Immature natural killer cell (primary cell): ENCODE measurements around the gene TTC16. TPM values are rescaled to one million over a fixed set of nuclear protein-coding genes. Genes with fewer than 3 reads are reported as not detected.

Experiments
- DNase-seq, 3 donors: peaks; one replicate each; pipeline ENCODE4 v3.0.0; 2022; ENCODE audit warnings: mixed read lengths in 1 of 3
- H3K27ac Mint-ChIP-seq, 6 donors: one replicate each; pipeline ENCODE4 v1.8.0; 2020; ENCODE audit warnings: mixed read lengths in 6 of 6, mild to moderate bottlenecking in 5 of 6, inconsistent platforms in 4 of 6, moderate library complexity in 3 of 6
- H3K27me3 Mint-ChIP-seq, 3 donors: one replicate each; pipeline ENCODE4 v1.8.0; 2020 to 2021; ENCODE audit warnings: low read depth in 3 of 3, mild to moderate bottlenecking in 3 of 3, mixed read lengths in 3 of 3, moderate library complexity in 3 of 3, inconsistent platforms in 1 of 3
- H3K36me3 Mint-ChIP-seq, 3 donors: one replicate each; pipeline ENCODE4 v1.8.0; 2020; ENCODE audit warnings: mixed read lengths in 3 of 3, inconsistent platforms in 2 of 3, mild to moderate bottlenecking in 2 of 3
- H3K4me1 Mint-ChIP-seq, 2 donors: one replicate each; pipeline ENCODE4 v1.8.0; 2020; ENCODE audit warnings: inconsistent platforms in 2 of 2, mild to moderate bottlenecking in 2 of 2, mixed read lengths in 2 of 2, moderate library complexity in 1 of 2
- H3K4me3 Mint-ChIP-seq, 5 donors: one replicate each; pipeline ENCODE4 v1.8.0; 2020; ENCODE audit warnings: mild to moderate bottlenecking in 5 of 5, mixed read lengths in 5 of 5, inconsistent platforms in 3 of 5, moderate library complexity in 3 of 5
- H3K9me3 Mint-ChIP-seq, 6 donors: one replicate each; pipeline ENCODE4 v1.8.0; 2020; ENCODE audit warnings: mild to moderate bottlenecking in 6 of 6, mixed read lengths in 6 of 6, inconsistent platforms in 4 of 6, moderate library complexity in 3 of 6
- polyA plus RNA-seq, 3 donors: library from polyadenylated mRNA; unstranded; fragments of 300-500 nt; fragmentation: Illumina TruSeq; gene quantifications; one replicate each; pipeline ENCODE4 v1.2.3, GENCODE V29; 2021

The TTC16 gene
- polyA plus RNA-seq, 3 donors from 2014 or later = 1.3 to 2.4 TPM; not detected in 1

GRCh38 chr9:127689329-127690000, 26.4 kb upstream of the TTC16 start:
- Mint-ChIP-seq H3K27me3 (peaks cover 0 to 2% (median 0%) of the 10 kb centered on the region in 3 donors), H3K4me3 (no peak overlapping the region), H3K4me1 (no peaks in the 10 kb centered on the region), H3K9me3 (no peaks in the 10 kb centered on the region), H3K27ac (no peak overlapping the region), H3K36me3 (peaks cover 0 to 10% (median 0%) of the 10 kb centered on the region in 3 donors)
- no peak for DNase-seq

- Mint-ChIP-seq H3K27me3 (no peaks in the 10 kb centered on the region), H3K4me3 (no peak overlapping the region), H3K27ac (no peak overlapping the region), H3K9me3 (no peaks in the 10 kb centered on the region), H3K4me1 (no peaks in the 10 kb centered on the region), H3K36me3 (peaks cover 0 to 10% (median 0%) of the 10 kb centered on the region in 3 donors)
- no peak for DNase-seq
These were observed 25.1 kb upstream of the TTC16 start for GRCh38 chr9:127690735-127691134.

- Mint-ChIP-seq H3K4me1 (no peaks in the 10 kb centered on the region), H3K4me3 (no peak overlapping the region), H3K27ac (no peak overlapping the region), H3K27me3 (no peaks in the 10 kb centered on the region), H3K9me3 (no peaks in the 10 kb centered on the region), H3K36me3 (peaks cover 0 to 10% (median 0%) of the 10 kb centered on the region in 3 donors)
- DNase-seq = no peak
These were observed 23.8 kb upstream of the TTC16 start for GRCh38 chr9:127692071-127692470.

GRCh38 chr9:127693143-127693542, 22.7 kb upstream of the TTC16 start:
- H3K27me3 Mint-ChIP-seq = no peaks in the 10 kb centered on the region
- H3K36me3 Mint-ChIP-seq = peaks cover 0 to 10% (median 0%) of the 10 kb centered on the region in 3 donors
- no peak for DNase-seq
- no peaks in the 10 kb centered on the region for H3K9me3 Mint-ChIP-seq
- H3K4me3 Mint-ChIP-seq = no peak overlapping the region
- H3K4me1 Mint-ChIP-seq = peaks cover 4 to 5% of the 10 kb centered on the region in 2 donors
- H3K27ac Mint-ChIP-seq = peak overlapping the region in 1 of 6 donors; percentile 40

- Mint-ChIP-seq H3K27ac (no peak overlapping the region), H3K36me3 (peaks cover 0 to 10% (median 0%) of the 10 kb centered on the region in 3 donors), H3K4me1 (peaks cover 5 to 7% of the 10 kb centered on the region in 2 donors)
These were observed 22.2 kb upstream of the TTC16 start for GRCh38 chr9:127693697-127694096.

GRCh38 chr9:127694890-127695720, 20.8 kb upstream of the TTC16 start:
- peaks cover 0 to 7% (median 0%) of the 10 kb centered on the region in 3 donors for H3K27me3 Mint-ChIP-seq
- H3K36me3 Mint-ChIP-seq = peaks cover 0 to 7% (median 0%) of the 10 kb centered on the region in 3 donors
- H3K9me3 Mint-ChIP-seq = no peaks in the 10 kb centered on the region
- DNase-seq = no peak
- H3K27ac Mint-ChIP-seq = peak overlapping the region in 1 of 6 donors; percentile 50
- no peak overlapping the region for H3K4me3 Mint-ChIP-seq
- peaks cover 18 to 20% of the 10 kb centered on the region in 2 donors for H3K4me1 Mint-ChIP-seq

More at GRCh38 chr9:127693697-127694096, 22.2 kb upstream of the TTC16 start:
- Mint-ChIP-seq H3K9me3 (no peaks in the 10 kb centered on the region), H3K27me3 (peaks cover 0 to 1% (median 0%) of the 10 kb centered on the region in 3 donors), H3K4me3 (no peak overlapping the region)
- DNase-seq = no peak

- Mint-ChIP-seq H3K4me3 (peak overlapping the region in 3 of 5 donors; percentile 19 to 51 (median 47)), H3K27me3 (peaks cover 0 to 7% (median 2%) of the 10 kb centered on the region in 3 donors), H3K9me3 (no peaks in the 10 kb centered on the region)
These were observed 18.3 kb upstream of the TTC16 start for GRCh38 chr9:127697575-127697974.

GRCh38 chr9:127698386-127698785, 17.5 kb upstream of the TTC16 start:
- Mint-ChIP-seq H3K4me3 (peak overlapping the region; percentile 19 to 57 (median 47)), H3K36me3 (peaks cover 0 to 4% (median 0%) of the 10 kb centered on the region in 3 donors), H3K9me3 (no peaks in the 10 kb centered on the region), H3K27ac (peak overlapping the region in 5 of 6 donors; percentile 80 to 89 (median 84)), H3K27me3 (peaks cover 0 to 9% (median 2%) of the 10 kb centered on the region in 3 donors), H3K4me1 (peaks cover 22 to 25% of the 10 kb centered on the region in 2 donors)
- DNase-seq = no peak

More at GRCh38 chr9:127697575-127697974, 18.3 kb upstream of the TTC16 start:
- Mint-ChIP-seq H3K27ac (peak overlapping the region; percentile 68 to 88 (median 82)), H3K36me3 (peaks cover 0 to 4% (median 0%) of the 10 kb centered on the region in 3 donors), H3K4me1 (peaks cover 22 to 25% of the 10 kb centered on the region in 2 donors)
- no peak for DNase-seq

- H3K9me3 Mint-ChIP-seq = no peaks in the 10 kb centered on the region
These were observed 16.8 kb upstream of the TTC16 start for GRCh38 chr9:127698985-127699670.

GRCh38 chr9:127700140-127700539, 15.7 kb upstream of the TTC16 start:
- Mint-ChIP-seq H3K4me1 (peaks cover 22 to 25% of the 10 kb centered on the region in 2 donors), H3K27ac (peak overlapping the region; percentile 88 to 99 (median 93)), H3K27me3 (peaks cover 0 to 11% (median 2%) of the 10 kb centered on the region in 3 donors), H3K9me3 (no peaks in the 10 kb centered on the region), H3K4me3 (peak overlapping the region; percentile 57 to 81 (median 67)), H3K36me3 (no peaks in the 10 kb centered on the region)
- no peak for DNase-seq

More at GRCh38 chr9:127698985-127699670, 16.8 kb upstream of the TTC16 start:
- H3K4me1 Mint-ChIP-seq = peaks cover 22 to 25% of the 10 kb centered on the region in 2 donors
- H3K27ac Mint-ChIP-seq = peak overlapping the region; percentile 88 to 99 (median 93)
- H3K4me3 Mint-ChIP-seq = peak overlapping the region; percentile 75 to 87 (median 76)
- DNase-seq = peak; percentile 94
- no peaks in the 10 kb centered on the region for H3K36me3 Mint-ChIP-seq
- peaks cover 0 to 9% (median 2%) of the 10 kb centered on the region in 3 donors for H3K27me3 Mint-ChIP-seq

GRCh38 chr9:127700594-127701255, 15.2 kb upstream of the TTC16 start:
- H3K9me3 Mint-ChIP-seq = no peaks in the 10 kb centered on the region
- no peak for DNase-seq
- H3K27me3 Mint-ChIP-seq = peaks cover 0 to 11% (median 2%) of the 10 kb centered on the region in 3 donors
- peaks cover 22 to 25% of the 10 kb centered on the region in 2 donors for H3K4me1 Mint-ChIP-seq
- H3K27ac Mint-ChIP-seq = peak overlapping the region; percentile 11 to 99 (median 90)
- no peaks in the 10 kb centered on the region for H3K36me3 Mint-ChIP-seq
- H3K4me3 Mint-ChIP-seq = peak overlapping the region in 3 of 5 donors; percentile 30 to 67 (median 57)

GRCh38 chr9:127703289-127703946, 12.5 kb upstream of the TTC16 start:
- Mint-ChIP-seq H3K36me3 (no peaks in the 10 kb centered on the region), H3K4me3 (no peak overlapping the region), H3K27me3 (peaks cover 0 to 9% (median 2%) of the 10 kb centered on the region in 3 donors), H3K27ac (peak overlapping the region in 2 of 6 donors; percentile 7 to 28), H3K9me3 (no peaks in the 10 kb centered on the region), H3K4me1 (peaks cover 22% of the 10 kb centered on the region in 2 donors)
- DNase-seq = peak in 1 of 3 donors; percentile 15
